ENCODE results near the gene GARRE1. TPM values are rescaled to one million over a fixed set of nuclear protein-coding genes. Genes with fewer than 3 reads are reported as not detected.
A peak's percentile ranks its signal among the peaks of the same experiment; 100 is the strongest.

GARRE1 gene
- total and polyA plus RNA-seq, 2 of the 13 experiments (the other 11 are each of a cell fraction or from before 2014, with no cell fraction given) = 8.0 to 11.7 TPM

DNA sequence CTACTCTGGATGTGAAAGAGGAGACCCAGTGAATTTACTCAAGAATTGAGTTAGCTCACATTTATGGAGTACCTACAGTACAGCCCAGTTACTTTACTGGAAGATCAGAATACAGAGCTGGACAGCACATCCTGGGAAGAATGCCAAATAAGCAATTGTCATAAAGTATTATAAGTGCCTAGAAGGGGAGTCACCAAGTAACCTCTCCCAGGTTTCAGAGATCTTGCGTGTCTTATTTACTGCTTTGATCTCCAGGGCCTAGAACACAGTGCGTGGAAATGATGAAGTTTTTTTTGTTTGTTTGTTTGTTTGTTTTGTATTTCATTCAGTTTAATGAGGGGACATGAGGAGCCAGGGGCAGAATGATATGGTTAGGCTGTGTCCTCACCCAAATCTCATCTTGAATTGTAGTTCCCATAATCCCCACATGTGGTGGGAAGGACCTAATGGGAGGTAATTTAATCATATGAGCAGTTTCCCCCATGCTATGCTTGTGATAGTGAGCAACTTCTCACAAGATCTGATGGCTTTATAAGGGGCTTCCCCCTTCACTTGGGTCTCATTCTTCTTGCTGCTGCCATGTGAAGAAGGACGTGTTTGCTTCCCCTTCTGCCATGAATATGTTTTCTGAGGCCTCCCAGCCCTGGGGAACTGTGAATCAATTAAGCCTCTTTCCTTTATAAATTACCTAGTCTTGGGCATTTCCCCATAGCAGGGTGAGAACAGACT is 5.2 kb downstream of the GARRE1 start:
- POLR2A ChIA-PET = no interaction called here
- no peak for TF ChIP-seq KLF13 (CRISPR knock-in tag; IDR thresholded peaks at IDR 0.05)
- TF ChIP-seq, protein P1, sequence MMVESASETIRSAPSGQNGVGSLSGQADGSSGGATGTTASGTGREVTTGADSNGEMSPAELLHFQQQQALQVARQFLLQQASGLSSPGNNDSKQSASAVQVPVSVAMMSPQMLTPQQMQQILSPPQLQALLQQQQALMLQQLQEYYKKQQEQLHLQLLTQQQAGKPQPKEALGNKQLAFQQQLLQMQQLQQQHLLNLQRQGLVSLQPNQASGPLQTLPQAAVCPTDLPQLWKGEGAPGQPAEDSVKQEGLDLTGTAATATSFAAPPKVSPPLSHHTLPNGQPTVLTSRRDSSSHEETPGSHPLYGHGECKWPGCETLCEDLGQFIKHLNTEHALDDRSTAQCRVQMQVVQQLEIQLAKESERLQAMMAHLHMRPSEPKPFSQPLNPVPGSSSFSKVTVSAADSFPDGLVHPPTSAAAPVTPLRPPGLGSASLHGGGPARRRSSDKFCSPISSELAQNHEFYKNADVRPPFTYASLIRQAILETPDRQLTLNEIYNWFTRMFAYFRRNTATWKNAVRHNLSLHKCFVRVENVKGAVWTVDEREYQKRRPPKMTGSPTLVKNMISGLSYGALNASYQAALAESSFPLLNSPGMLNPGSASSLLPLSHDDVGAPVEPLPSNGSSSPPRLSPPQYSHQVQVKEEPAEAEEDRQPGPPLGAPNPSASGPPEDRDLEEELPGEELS (CRISPR knock-in tag; IDR thresholded peaks at IDR 0.05) = no peak
- no peak for TF ChIP-seq ZSCAN22 (CRISPR knock-in tag; IDR thresholded peaks at IDR 0.05)
- TF ChIP-seq, protein P2, sequence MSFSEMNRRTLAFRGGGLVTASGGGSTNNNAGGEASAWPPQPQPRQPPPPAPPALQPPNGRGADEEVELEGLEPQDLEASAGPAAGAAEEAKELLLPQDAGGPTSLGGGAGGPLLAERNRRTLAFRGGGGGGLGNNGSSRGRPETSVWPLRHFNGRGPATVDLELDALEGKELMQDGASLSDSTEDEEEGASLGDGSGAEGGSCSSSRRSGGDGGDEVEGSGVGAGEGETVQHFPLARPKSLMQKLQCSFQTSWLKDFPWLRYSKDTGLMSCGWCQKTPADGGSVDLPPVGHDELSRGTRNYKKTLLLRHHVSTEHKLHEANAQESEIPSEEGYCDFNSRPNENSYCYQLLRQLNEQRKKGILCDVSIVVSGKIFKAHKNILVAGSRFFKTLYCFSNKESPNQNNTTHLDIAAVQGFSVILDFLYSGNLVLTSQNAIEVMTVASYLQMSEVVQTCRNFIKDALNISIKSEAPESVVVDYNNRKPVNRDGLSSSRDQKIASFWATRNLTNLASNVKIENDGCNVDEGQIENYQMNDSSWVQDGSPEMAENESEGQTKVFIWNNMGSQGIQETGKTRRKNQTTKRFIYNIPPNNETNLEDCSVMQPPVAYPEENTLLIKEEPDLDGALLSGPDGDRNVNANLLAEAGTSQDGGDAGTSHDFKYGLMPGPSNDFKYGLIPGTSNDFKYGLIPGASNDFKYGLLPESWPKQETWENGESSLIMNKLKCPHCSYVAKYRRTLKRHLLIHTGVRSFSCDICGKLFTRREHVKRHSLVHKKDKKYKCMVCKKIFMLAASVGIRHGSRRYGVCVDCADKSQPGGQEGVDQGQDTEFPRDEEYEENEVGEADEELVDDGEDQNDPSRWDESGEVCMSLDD (CRISPR knock-in tag; IDR thresholded peaks at IDR 0.05; ENCODE audit: borderline replicate concordance) = no peak
- TF ChIP-seq, protein P3, sequence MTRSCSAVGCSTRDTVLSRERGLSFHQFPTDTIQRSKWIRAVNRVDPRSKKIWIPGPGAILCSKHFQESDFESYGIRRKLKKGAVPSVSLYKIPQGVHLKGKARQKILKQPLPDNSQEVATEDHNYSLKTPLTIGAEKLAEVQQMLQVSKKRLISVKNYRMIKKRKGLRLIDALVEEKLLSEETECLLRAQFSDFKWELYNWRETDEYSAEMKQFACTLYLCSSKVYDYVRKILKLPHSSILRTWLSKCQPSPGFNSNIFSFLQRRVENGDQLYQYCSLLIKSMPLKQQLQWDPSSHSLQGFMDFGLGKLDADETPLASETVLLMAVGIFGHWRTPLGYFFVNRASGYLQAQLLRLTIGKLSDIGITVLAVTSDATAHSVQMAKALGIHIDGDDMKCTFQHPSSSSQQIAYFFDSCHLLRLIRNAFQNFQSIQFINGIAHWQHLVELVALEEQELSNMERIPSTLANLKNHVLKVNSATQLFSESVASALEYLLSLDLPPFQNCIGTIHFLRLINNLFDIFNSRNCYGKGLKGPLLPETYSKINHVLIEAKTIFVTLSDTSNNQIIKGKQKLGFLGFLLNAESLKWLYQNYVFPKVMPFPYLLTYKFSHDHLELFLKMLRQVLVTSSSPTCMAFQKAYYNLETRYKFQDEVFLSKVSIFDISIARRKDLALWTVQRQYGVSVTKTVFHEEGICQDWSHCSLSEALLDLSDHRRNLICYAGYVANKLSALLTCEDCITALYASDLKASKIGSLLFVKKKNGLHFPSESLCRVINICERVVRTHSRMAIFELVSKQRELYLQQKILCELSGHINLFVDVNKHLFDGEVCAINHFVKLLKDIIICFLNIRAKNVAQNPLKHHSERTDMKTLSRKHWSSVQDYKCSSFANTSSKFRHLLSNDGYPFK (CRISPR knock-in tag; IDR thresholded peaks at IDR 0.05; ENCODE audit: borderline replicate concordance) = no peak
- TF ChIP-seq, protein P4, sequence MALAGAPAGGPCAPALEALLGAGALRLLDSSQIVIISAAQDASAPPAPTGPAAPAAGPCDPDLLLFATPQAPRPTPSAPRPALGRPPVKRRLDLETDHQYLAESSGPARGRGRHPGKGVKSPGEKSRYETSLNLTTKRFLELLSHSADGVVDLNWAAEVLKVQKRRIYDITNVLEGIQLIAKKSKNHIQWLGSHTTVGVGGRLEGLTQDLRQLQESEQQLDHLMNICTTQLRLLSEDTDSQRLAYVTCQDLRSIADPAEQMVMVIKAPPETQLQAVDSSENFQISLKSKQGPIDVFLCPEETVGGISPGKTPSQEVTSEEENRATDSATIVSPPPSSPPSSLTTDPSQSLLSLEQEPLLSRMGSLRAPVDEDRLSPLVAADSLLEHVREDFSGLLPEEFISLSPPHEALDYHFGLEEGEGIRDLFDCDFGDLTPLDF (CRISPR knock-in tag; IDR thresholded peaks at IDR 0.05) = no peak
- no peak for TF ChIP-seq ZNF510 (CRISPR knock-in tag; IDR thresholded peaks at IDR 0.05; ENCODE audit: low read depth)
- TF ChIP-seq ZNF232 (CRISPR knock-in tag; IDR thresholded peaks at IDR 0.05; ENCODE audit: borderline replicate concordance) = no peak
- intact Hi-C loops (cut with micrococcal nuclease; ENCODE audit: unreplicated experiment) = no loop called here

More for the DNA sequence above, 5.2 kb downstream of the GARRE1 start:
- FAIRE-seq (no peak), ATAC-seq (no peak), DNase-seq (ENCODE audit: low spot score) (no peak)
- H3K9ac ChIP-seq (ENCODE audit: insufficient read depth, low read depth, low read length) = no peak overlapping the region
- H3K4me3 ChIP-seq (replicated peaks in 1 of 3; ENCODE audit: insufficient read depth in 1 of 3, low read depth in 2 of 3, low read length in 3 of 3) = no peak overlapping the region
- WGBS (ENCODE audit: low lambda C conversion rate) = 96% methylated on average over 3 of the region's 3 CpGs
- H3K4me2 ChIP-seq (ENCODE audit: low read depth, low read length) = no peak overlapping the region
- BruUV-seq (replicated peaks) = TSS peak; percentile 24
- in situ Hi-C loops (cut with HindIII; ENCODE audit: extremely low pct_ligation_motif_present, low pct_unique_long_range_greater_than_20kb) = no loop called here
- H3K27ac ChIP-seq (ENCODE audit: extremely low read length, insufficient read depth, low read length) = no peak overlapping the region
- no peaks in the 10 kb centered on the region; a peak in 1 of 5 replicates for H3K36me3 ChIP-seq (replicated peaks in 1 of 2; ENCODE audit: control insufficient read depth in 1 of 2, insufficient read depth in 2 of 2, low read length in 2 of 2)
- H3K9me3 ChIP-seq (ENCODE audit: low read length) = no peaks in the 10 kb centered on the region
- H3K4me1 ChIP-seq (ENCODE audit: insufficient read depth, low read length) = peaks cover 54% of the 10 kb centered on the region
- no peak overlapping the region for H2AFZ ChIP-seq (ENCODE audit: low read length)
- peaks cover 7% of the 10 kb centered on the region; the same call in 1 of the 2 replicates for H4K20me1 ChIP-seq (ENCODE audit: insufficient read depth, low read length)
- peaks cover 50% of the 10 kb centered on the region for H3K79me2 ChIP-seq (ENCODE audit: insufficient read depth, low read length)
- no peaks in the 10 kb centered on the region for H3K27me3 ChIP-seq (ENCODE audit: control insufficient read depth in 1 of 2, insufficient read depth in 2 of 2, low read length in 2 of 2)
- CTCF ChIA-PET (ENCODE audit: low intra/inter-chr PET ratio, low total read pairs) = no interaction called here
